GM18858 (cell line): Measurements from ENCODE around the gene FCSK.
A peak's percentile ranks its signal among the peaks of the same experiment; 100 is the strongest.
"Not testable (repeated sequence)": the region's sequence is repeated elsewhere in the genome, so short reads cannot be mapped to it uniquely, and the experiment has no call there.

Source experiments
- ATAC-seq: cut with Tn5 transposase; IDR thresholded peaks from one replicate; pipeline ENCODE4 v1.9.1; 2021; ENCODE audit not compliant: unreplicated experiment

Gene FCSK

GRCh38 chr16:70430667-70431536 is 23.5 kb upstream of the FCSK start:
- peak; percentile 53 for ATAC-seq

DNA sequence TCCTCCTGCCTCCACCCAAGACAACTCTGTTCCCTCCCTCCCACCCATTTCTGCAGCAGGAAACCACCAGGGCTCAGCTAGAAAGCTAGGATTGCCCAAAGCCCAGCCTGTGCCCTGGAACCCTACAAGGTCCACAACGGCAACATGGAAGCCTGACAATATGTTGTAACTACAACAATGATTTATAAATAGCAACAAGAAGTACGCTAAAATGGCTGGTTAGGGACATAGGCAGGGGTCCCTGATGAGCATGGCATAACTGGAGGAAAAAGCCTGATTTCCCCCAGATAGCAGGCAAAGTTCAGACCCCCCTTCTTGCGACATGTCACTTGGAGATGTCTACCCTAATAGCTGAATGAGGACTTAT is 22.1 kb upstream of the FCSK start:
- ATAC-seq: no peak

DNA sequence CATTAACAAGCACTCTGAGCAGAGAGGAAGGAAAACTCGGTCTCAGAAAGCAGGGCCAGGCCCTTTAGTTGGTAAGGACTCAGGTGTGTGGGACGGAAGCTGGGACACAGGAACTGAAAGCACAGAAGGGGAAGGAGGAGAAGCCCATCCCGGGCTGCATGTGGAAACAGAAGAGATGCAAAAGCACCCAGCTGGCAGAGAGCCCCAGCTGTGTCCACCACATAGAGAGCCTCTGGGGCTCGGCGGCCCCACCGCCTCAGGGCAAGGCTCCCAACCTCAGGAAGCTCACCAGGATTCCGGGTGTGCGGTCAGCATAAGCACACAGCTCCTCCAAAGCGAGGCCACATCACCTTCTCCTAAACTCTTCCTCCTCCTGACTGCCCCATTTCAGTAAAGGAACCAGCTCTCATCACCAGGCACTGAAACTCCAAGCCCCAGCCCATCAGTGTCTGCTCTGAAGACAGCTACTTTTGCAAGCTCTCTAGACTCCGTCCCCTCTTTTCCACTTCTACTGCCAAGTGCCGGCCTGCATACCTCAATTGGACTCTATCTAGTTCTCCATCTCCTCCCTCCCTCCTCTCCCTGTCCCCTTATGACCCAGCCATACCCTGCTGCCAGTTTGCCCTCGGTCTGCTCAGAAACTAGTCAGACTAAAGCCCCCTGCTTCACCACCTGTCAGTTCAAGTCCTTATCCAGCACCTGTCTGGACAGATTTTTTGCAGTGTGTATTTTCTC is 21.5 kb upstream of the FCSK start:
- no peak for ATAC-seq

GRCh38 chr16:70433458-70434103 is 20.8 kb upstream of the FCSK start:
- ATAC-seq: no peak

GRCh38 chr16:70434484-70435260 is 19.7 kb upstream of the FCSK start:
- ATAC-seq: no peak

GRCh38 chr16:70437017-70437581 is 17.3 kb upstream of the FCSK start:
- no peak for ATAC-seq

DNA sequence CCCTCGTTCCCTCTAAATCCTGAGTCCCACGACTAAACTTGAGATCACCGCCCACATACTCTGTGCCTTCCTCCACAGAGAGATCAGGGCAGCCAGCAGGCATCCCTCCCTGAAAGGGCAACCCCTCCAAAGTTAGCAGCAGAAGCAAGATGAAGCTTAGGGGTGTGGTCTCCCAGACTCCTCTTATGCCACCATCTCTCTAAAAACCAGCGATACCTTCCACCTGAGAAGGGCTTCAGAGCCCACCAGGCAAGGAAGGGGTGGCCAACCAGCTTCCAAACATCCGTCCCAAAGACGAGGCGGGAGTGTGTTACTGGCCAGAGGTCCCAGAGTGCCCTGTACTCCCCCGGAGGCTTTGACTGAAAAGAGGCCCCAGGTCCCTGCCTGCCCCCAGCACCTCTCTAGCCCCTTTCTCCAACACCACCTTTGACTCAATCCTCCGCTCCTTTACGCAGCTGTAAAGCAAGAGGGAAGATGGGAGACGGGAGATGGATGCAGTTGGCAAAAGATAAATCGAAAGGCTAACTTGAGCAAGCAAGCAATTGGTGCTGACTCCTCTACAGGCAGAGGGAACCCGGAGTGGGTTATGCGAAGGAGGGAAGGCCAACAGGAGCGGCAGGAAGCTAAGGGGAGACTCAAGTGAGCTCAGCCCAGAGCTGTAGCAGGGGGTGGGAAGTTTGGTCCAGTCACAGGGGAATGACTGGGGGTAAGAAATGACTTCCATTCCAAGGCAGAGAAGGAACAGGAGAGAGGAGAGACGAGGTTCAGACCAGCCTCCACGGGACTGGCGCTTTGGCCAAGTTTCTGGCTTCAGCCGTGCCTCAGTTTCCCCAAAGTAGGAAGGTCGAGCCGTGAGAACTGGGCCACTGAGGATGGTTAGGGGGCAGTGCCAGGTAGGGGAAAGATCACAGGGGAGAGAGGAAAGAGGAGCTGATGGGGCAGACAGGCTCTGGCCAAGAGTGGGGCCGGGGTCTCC is 16.5 kb upstream of the FCSK start:
- no peak for ATAC-seq

- no peak for ATAC-seq
Observed at GRCh38 chr16:70438585-70438968, 15.8 kb upstream of the FCSK start.

- peak; percentile 64 for ATAC-seq
Observed at GRCh38 chr16:70438969-70439862, 15.2 kb upstream of the FCSK start, which contains the start of gene ST3GAL2. Gene ST3GAL2 (minus strand): TSS chr16:70439100. CDS start chr16:70398530, 40,570 bp downstream.

GRCh38 chr16:70440009-70440692 is 14.2 kb upstream of the FCSK start:
- ATAC-seq: no peak

DNA sequence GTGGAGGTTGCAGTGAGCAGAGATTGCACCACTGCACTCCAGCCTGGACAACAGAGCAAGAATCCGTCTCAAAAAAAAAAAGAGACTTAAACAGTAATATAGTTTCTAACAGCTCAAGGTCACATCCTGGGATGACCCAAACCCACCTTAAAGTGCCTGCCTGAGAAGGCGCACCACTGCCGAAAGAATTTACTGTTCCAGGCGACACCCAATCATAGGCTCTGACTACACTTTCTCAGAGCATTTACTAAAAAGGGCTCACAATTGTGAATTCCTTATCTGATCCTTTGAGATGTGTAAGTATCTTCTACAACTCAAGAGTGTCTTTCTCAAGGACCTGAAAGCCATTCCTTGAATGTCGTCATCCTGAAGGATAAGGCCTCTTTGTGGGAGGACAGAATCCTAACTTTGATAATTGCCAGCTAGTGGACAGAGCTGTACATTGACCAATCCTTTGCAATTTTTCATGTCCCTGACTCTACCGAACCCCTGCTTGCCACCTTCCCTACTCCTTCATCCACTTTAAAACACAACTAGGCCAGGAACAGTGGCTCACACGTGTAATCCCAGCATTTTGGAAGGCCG is 12.9 kb upstream of the FCSK start:
- no peak for ATAC-seq

DNA sequence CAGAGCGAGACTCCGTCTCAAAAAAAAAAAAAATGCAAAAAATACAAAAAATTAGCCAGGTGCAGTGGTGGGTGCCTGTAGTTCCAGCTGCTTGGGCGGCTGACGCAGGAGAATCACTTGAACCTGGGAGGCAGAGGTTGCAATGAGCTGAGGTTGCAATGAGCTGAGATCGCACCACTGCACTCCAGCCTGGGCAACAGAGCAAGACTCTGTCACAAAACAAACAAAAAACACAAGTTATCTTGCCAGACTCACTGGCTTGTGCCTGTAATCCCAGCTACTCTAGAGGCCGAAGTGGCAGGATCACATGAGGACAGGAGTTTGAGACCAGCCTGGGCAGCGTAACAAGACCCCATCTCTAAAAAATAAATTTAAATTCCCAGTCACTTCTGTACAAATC is 12.1 kb upstream of the FCSK start:
- ATAC-seq: no peak

DNA sequence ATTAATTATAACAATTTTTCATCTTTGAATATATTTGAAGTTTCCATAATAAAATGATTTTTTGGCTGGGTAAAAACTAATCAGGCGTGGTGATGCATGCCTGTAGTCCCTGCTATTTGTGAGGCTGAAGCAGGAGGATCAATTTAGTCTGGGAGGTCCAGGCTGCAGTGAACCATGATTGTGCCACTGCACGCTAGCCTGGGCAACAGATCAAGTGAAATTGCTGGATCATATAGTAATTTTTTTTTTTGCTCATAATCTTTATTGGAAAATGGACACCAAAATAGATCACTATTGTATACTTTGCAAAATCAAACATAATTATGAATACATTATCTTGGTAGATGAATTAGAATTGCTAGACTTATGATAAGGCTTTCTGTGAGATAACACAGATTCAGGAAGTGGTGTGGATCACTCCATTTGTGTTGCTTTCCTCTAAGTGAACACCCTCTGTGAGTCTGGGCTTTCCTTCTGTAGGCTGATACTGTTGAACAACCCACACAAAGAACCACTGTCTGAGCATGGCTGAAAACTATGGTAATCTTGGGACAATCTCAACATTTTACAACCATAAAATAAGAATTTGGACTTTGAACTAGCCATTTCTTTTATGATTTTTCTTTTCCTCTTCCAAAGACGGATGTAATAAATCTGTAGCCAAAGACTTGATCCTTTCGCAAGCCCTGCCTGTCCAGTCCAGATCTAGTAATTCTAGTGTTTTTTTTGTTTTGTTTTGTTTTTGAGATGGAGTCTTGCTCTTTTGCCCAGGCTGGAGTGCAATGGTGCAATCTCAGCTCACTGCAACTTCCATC is 9.9 kb upstream of the FCSK start:
- no peak for ATAC-seq

DNA sequence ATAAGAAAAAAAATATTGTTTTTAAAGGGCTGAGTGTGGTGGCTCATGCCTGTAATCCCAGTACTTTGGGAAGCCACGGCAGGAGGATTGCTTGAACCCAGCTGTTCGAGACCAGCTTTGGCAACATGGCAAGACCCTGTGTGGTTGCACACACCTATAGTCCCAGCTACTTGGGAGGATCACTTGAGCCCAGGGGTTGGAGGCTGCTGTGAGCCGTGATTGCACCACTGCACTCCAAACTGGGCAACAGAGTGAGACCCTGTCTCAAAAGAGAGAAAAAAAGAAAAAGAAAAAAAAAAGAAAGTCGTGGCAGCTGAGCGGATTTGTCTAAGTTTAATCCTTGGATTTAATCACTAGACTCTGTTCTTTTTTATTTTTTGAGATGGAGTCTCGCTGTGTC is 6.3 kb upstream of the FCSK start:
- no peak for ATAC-seq

GRCh38 chr16:70450142-70451003 is 4.0 kb upstream of the FCSK start:
- ATAC-seq: not testable (repeated sequence)

DNA sequence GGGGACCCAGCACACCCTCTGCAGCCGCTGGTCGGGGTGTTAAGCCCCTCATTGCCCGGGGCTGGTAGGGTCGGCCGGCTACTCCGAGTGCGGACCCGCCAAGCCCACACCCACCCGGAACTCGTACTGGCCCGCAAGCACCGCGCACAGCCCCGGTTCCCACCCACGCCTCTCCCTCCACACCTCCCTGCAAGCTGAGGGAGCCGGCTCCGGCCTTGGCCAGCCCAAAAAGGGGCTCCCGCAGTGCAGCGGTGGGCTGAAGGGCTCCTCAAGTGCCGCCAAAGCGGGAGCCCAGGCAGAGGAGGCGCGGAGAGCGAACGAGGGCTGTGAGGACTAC is 3.4 kb upstream of the FCSK start:
- not testable (repeated sequence) for ATAC-seq
